ENCODE results near the gene VEZT.

Gene VEZT

DNA sequence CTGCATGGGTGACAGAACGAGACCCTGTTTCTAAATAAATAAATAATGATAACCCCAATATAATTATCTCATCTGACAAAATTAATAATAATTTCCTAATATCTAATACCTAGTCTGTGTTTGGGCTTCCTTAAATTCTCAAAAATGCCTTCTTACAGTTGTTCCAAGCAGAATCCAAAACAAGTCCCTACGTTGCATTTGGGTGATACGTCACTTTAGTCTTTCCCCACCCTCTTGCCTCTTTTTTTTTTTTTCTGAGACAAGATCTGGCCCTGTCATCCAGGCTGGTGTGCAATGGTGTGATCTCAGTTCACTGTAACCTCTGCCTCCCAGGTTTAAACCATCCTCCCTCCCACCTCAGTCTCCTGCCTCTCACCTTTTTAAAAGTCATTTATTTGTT lies 26.7 kb downstream of the VEZT start:
- Histone ChIP-seq H3K4me3 (replicated peaks; ENCODE audit: insufficient read depth, low read length) (no peak overlapping the region), H3K27ac (replicated peaks) (no peak overlapping the region), H3K27me3 (ENCODE audit: insufficient read depth, poor library complexity, severe bottlenecking) (no peaks in the 10 kb centered on the region)
- DNase-seq (ENCODE audit: low read depth in 1 of 2, low spot score in 1 of 2) = no peak
- TF ChIP-seq, protein P1, sequence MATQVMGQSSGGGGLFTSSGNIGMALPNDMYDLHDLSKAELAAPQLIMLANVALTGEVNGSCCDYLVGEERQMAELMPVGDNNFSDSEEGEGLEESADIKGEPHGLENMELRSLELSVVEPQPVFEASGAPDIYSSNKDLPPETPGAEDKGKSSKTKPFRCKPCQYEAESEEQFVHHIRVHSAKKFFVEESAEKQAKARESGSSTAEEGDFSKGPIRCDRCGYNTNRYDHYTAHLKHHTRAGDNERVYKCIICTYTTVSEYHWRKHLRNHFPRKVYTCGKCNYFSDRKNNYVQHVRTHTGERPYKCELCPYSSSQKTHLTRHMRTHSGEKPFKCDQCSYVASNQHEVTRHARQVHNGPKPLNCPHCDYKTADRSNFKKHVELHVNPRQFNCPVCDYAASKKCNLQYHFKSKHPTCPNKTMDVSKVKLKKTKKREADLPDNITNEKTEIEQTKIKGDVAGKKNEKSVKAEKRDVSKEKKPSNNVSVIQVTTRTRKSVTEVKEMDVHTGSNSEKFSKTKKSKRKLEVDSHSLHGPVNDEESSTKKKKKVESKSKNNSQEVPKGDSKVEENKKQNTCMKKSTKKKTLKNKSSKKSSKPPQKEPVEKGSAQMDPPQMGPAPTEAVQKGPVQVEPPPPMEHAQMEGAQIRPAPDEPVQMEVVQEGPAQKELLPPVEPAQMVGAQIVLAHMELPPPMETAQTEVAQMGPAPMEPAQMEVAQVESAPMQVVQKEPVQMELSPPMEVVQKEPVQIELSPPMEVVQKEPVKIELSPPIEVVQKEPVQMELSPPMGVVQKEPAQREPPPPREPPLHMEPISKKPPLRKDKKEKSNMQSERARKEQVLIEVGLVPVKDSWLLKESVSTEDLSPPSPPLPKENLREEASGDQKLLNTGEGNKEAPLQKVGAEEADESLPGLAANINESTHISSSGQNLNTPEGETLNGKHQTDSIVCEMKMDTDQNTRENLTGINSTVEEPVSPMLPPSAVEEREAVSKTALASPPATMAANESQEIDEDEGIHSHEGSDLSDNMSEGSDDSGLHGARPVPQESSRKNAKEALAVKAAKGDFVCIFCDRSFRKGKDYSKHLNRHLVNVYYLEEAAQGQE (IDR thresholded peaks at IDR 0.05; ENCODE audit: insufficient replicate concordance, low read depth) = no peak
- TF ChIP-seq GABPA (IDR thresholded peaks at IDR 0.05; ENCODE audit: low read depth) (no peak), SPI1 (IDR thresholded peaks at IDR 0.05; ENCODE audit: borderline replicate concordance, low read depth) (no peak), CTCF (IDR thresholded peaks at IDR 0.05; ENCODE audit: insufficient read depth, low read length) (no peak), POLR2AphosphoS5 (IDR thresholded peaks at IDR 0.05; ENCODE audit: low read depth) (no peak)

DNA sequence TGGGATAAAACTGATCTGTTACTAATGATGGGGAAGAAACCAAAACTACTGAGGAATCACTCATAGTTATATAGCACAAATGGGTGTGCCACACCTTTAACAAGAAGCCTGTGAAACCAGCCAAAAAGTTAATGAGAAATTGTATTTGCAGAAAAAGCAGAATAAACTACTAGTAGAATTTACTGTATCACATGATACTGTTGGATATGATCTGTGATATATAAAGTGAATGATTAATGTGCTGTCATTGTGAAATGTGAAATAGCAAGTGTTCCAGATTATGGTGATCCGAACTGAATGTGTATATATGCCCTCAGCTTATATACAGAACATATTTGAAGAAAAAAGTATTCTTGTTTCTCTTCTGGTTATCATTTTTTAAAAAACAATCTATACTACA lies 30.5 kb downstream of the VEZT start:
- no peak overlapping the region for H3K4me3 ChIP-seq (replicated peaks; ENCODE audit: insufficient read depth, low read length)
- H3K27me3 ChIP-seq (ENCODE audit: insufficient read depth, poor library complexity, severe bottlenecking) = no peaks in the 10 kb centered on the region
- no peak overlapping the region for H3K27ac ChIP-seq (replicated peaks)
- DNase-seq (ENCODE audit: low read depth in 1 of 2, low spot score in 1 of 2) = no peak
- TF ChIP-seq, protein P1 (IDR thresholded peaks at IDR 0.05; ENCODE audit: insufficient replicate concordance, low read depth) = no peak
- TF ChIP-seq POLR2AphosphoS5 (IDR thresholded peaks at IDR 0.05; ENCODE audit: low read depth) = no peak
- TF ChIP-seq GABPA (IDR thresholded peaks at IDR 0.05; ENCODE audit: low read depth) = no peak
- TF ChIP-seq CTCF (IDR thresholded peaks at IDR 0.05; ENCODE audit: insufficient read depth, low read length) = no peak
- TF ChIP-seq SPI1 (IDR thresholded peaks at IDR 0.05; ENCODE audit: borderline replicate concordance, low read depth) = no peak

GRCh38 chr12:95248604-95249360 lies 31.2 kb downstream of the VEZT start:
- Histone ChIP-seq H3K27me3 (ENCODE audit: insufficient read depth, poor library complexity, severe bottlenecking) (no peaks in the 10 kb centered on the region), H3K4me3 (replicated peaks; ENCODE audit: insufficient read depth, low read length) (no peak overlapping the region), H3K27ac (replicated peaks) (no peak overlapping the region)
- TF ChIP-seq, protein P1 (IDR thresholded peaks at IDR 0.05; ENCODE audit: insufficient replicate concordance, low read depth) = no peak
- TF ChIP-seq POLR2AphosphoS5 (IDR thresholded peaks at IDR 0.05; ENCODE audit: low read depth) = no peak
- TF ChIP-seq GABPA (IDR thresholded peaks at IDR 0.05; ENCODE audit: low read depth) = no peak
- TF ChIP-seq SPI1 (IDR thresholded peaks at IDR 0.05; ENCODE audit: borderline replicate concordance, low read depth) = no peak
- no peak for TF ChIP-seq CTCF (IDR thresholded peaks at IDR 0.05; ENCODE audit: insufficient read depth, low read length)
- no peak for DNase-seq (ENCODE audit: low read depth in 1 of 2, low spot score in 1 of 2)
